CD4-positive, alpha-beta T cell treated with Interleukin-6 at 100 ng/mL for 8 hours (primary cell): ENCODE data around the gene TRAM2.

Source experiments
- DNase-seq: peaks from one replicate; pipeline ENCODE4 v3.0.0-alpha.2; 2020; ENCODE audit warnings: mixed read lengths, low spot score

Gene TRAM2

GRCh38 chr6:52510213-52510562 is 66.7 kb downstream of the TRAM2 start:
- DNase-seq, result no peak

- no peak for DNase-seq
Measured at GRCh38 chr6:52509281-52510212, 67.3 kb downstream of the TRAM2 start.

GRCh38 chr6:52508261-52508739 is 68.6 kb downstream of the TRAM2 start:
- no peak for DNase-seq

- DNase-seq, result no peak
Measured at GRCh38 chr6:52507557-52508260, 69.2 kb downstream of the TRAM2 start.

- no peak for DNase-seq
Measured at GRCh38 chr6:52506476-52506875, 70.4 kb downstream of the TRAM2 start.

- no peak for DNase-seq
Measured at GRCh38 chr6:52505726-52506409, 71.0 kb downstream of the TRAM2 start.

- DNase-seq, result no peak
Measured at GRCh38 chr6:52504782-52505136, 72.1 kb downstream of the TRAM2 start.

GRCh38 chr6:52503851-52504781 is 72.7 kb downstream of the TRAM2 start:
- DNase-seq, result no peak

GRCh38 chr6:52503323-52503747 is 73.5 kb downstream of the TRAM2 start:
- no peak for DNase-seq

- no peak for DNase-seq
Measured at GRCh38 chr6:52502306-52503029, 74.4 kb downstream of the TRAM2 start.

- DNase-seq, result no peak
Measured at GRCh38 chr6:52500238-52501129, 76.4 kb downstream of the TRAM2 start.

- DNase-seq, result no peak
Measured at GRCh38 chr6:52499681-52500236, 77.1 kb downstream of the TRAM2 start.

- DNase-seq, result no peak
Measured at GRCh38 chr6:52499026-52499425, 77.8 kb downstream of the TRAM2 start.

- DNase-seq, result no peak
Measured at GRCh38 chr6:52498538-52499017, 78.3 kb downstream of the TRAM2 start.

- no peak for DNase-seq
Measured at GRCh38 chr6:52497652-52498408, 79.0 kb downstream of the TRAM2 start.

- no peak for DNase-seq
Measured at GRCh38 chr6:52496631-52497030, 80.2 kb downstream of the TRAM2 start.

- no peak for DNase-seq
Measured at GRCh38 chr6:52495922-52496321, 80.9 kb downstream of the TRAM2 start.

GRCh38 chr6:52494298-52495072 is 82.4 kb downstream of the TRAM2 start:
- DNase-seq, result no peak
